HEK293 (cell line): ENCODE measurements around the gene SRSF9.

Experiments
- HOXD13 ChIP-seq: sonication (generic); formaldehyde crosslinking; IDR thresholded peaks from 2 replicates; pipeline ENCODE4 v1.8.0; 2022; ENCODE audit warnings: missing genetic modification reagents, borderline replicate concordance
- KLF1 ChIP-seq: fragments of 450-650 bp; formaldehyde crosslinking; IDR thresholded peaks from 2 replicates; pipeline ENCODE4 v1.5.1; 2016; ENCODE audit warnings: missing biosample characterization, missing genetic modification characterization
- PRDM10 ChIP-seq: fragments of 450-650 bp; formaldehyde crosslinking; IDR thresholded peaks from 2 replicates; pipeline ENCODE4 v1.5.1; 2016; ENCODE audit warnings: missing biosample characterization, missing genetic modification characterization
- REST ChIP-seq: fragments of 450-650 bp; formaldehyde crosslinking; IDR thresholded peaks from 2 replicates; pipeline ENCODE4 v1.5.1; 2016; ENCODE audit warnings: missing biosample characterization, missing genetic modification characterization
- ZFP3 ChIP-seq: fragments of 450-650 bp; formaldehyde crosslinking; IDR thresholded peaks from 2 replicates; pipeline ENCODE4 v1.5.1; 2016; ENCODE audit warnings: low read depth, missing biosample characterization, missing genetic modification characterization
- ZFP37 ChIP-seq: fragments of 450-650 bp; formaldehyde crosslinking; IDR thresholded peaks from 2 replicates; pipeline ENCODE4 v1.5.1; 2016; ENCODE audit warnings: missing biosample characterization, missing genetic modification characterization
- ZIC2 ChIP-seq: fragments of 450-650 bp; formaldehyde crosslinking; IDR thresholded peaks from 2 replicates; pipeline ENCODE4 v1.5.1; 2016; ENCODE audit warnings: missing biosample characterization, missing genetic modification characterization
- ZNF184 ChIP-seq: fragments of 450-650 bp; IDR thresholded peaks from 2 replicates; pipeline ENCODE4 v1.5.1; 2018; ENCODE audit warnings: missing biosample characterization, mild to moderate bottlenecking, missing genetic modification characterization
- ZNF2 ChIP-seq: fragments of 450-650 bp; formaldehyde crosslinking; IDR thresholded peaks from 2 replicates; pipeline ENCODE4 v1.5.1; 2016; ENCODE audit warnings: missing biosample characterization, missing genetic modification characterization
- ZNF202 ChIP-seq: fragments of 450-650 bp; formaldehyde crosslinking; IDR thresholded peaks from 2 replicates; pipeline ENCODE4 v1.5.1; 2016; ENCODE audit warnings: missing biosample characterization, missing genetic modification characterization, borderline replicate concordance
- ZNF23 ChIP-seq: fragments of 450-650 bp; formaldehyde crosslinking; IDR thresholded peaks from 2 replicates; pipeline ENCODE4 v1.5.1; 2016; ENCODE audit warnings: missing biosample characterization, missing genetic modification characterization, borderline replicate concordance
- ZNF37A ChIP-seq: fragments of 450-650 bp; IDR thresholded peaks from 2 replicates; pipeline ENCODE4 v1.5.1; 2018; ENCODE audit warnings: missing biosample characterization, missing genetic modification characterization
- ZNF394 ChIP-seq: fragments of 450-650 bp; formaldehyde crosslinking; IDR thresholded peaks from 2 replicates; pipeline ENCODE4 v1.5.1; 2016; ENCODE audit warnings: missing biosample characterization, missing genetic modification characterization, mild to moderate bottlenecking, moderate library complexity, borderline replicate concordance
- ZNF510 ChIP-seq: fragments of 450-650 bp; formaldehyde crosslinking; IDR thresholded peaks from 2 replicates; pipeline ENCODE4 v1.5.1; 2018; ENCODE audit warnings: mild to moderate bottlenecking, missing genetic modification characterization, missing biosample characterization; ENCODE audit not compliant: insufficient replicate concordance
- ZNF530 ChIP-seq: fragments of 450-650 bp; formaldehyde crosslinking; IDR thresholded peaks from 2 replicates; pipeline ENCODE4 v1.5.1; 2016; ENCODE audit warnings: low read depth, missing biosample characterization, missing genetic modification characterization
- ZNF830 ChIP-seq: fragments of 450-650 bp; IDR thresholded peaks from 2 replicates; pipeline ENCODE4 v1.5.0; 2018; ENCODE audit warnings: missing biosample characterization, missing genetic modification characterization, low read depth, mild to moderate bottlenecking, moderate library complexity
- TF ChIP-seq, protein P1 (sequence below): fragments of 450-650 bp; formaldehyde crosslinking; IDR thresholded peaks from 2 replicates; pipeline ENCODE4 v1.5.1; 2017; ENCODE audit warnings: missing biosample characterization, missing genetic modification characterization
- TF ChIP-seq, protein P2 (sequence below): fragments of 450-650 bp; formaldehyde crosslinking; IDR thresholded peaks from 2 replicates; pipeline ENCODE4 v1.5.1; 2016; ENCODE audit warnings: missing biosample characterization, missing genetic modification characterization
- TF ChIP-seq, protein P3 (sequence below): fragments of 450-650 bp; formaldehyde crosslinking; conservative IDR thresholded peaks from 2 replicates; pipeline ENCODE4 v1.5.1; 2016; ENCODE audit warnings: low read depth, missing biosample characterization, missing genetic modification characterization
- TF ChIP-seq, protein P4 (sequence below): fragments of 450-650 bp; formaldehyde crosslinking; IDR thresholded peaks from 2 replicates; pipeline ENCODE4 v1.5.1; 2016; ENCODE audit warnings: missing biosample characterization, missing genetic modification characterization
- TF ChIP-seq, protein P5 (sequence below): fragments of 450-650 bp; formaldehyde crosslinking; IDR thresholded peaks from 2 replicates; pipeline ENCODE4; 2016; ENCODE audit warnings: missing biosample characterization, missing genetic modification characterization

Gene SRSF9

GRCh38 chr12:120474616-120474960, 5.0 kb upstream of the SRSF9 start (continued):
- TF ChIP-seq REST (tag by site-specific recombination) (no peak), ZNF394 (no peak), HOXD13 (CRISPR knock-in tag) (no peak), PRDM10 (tag by site-specific recombination) (peak; percentile 80), ZNF510 (no peak), ZNF23 (tag by site-specific recombination) (no peak), ZNF2 (tag by site-specific recombination) (no peak), ZNF184 (tag by site-specific recombination) (no peak), ZNF202 (tag by site-specific recombination) (no peak), ZNF530 (no peak), ZIC2 (peak; percentile 31; the same call in 1 of the 2 replicates), ZNF830 (tag by site-specific recombination) (no peak), ZNF37A (tag by site-specific recombination) (no peak), KLF1 (tag by site-specific recombination) (no peak), ZFP37 (tag by site-specific recombination) (no peak), ZFP3 (tag by site-specific recombination) (no peak)
- TF ChIP-seq, protein P1, sequence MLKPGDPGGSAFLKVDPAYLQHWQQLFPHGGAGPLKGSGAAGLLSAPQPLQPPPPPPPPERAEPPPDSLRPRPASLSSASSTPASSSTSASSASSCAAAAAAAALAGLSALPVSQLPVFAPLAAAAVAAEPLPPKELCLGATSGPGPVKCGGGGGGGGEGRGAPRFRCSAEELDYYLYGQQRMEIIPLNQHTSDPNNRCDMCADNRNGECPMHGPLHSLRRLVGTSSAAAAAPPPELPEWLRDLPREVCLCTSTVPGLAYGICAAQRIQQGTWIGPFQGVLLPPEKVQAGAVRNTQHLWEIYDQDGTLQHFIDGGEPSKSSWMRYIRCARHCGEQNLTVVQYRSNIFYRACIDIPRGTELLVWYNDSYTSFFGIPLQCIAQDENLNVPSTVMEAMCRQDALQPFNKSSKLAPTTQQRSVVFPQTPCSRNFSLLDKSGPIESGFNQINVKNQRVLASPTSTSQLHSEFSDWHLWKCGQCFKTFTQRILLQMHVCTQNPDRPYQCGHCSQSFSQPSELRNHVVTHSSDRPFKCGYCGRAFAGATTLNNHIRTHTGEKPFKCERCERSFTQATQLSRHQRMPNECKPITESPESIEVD (tag by site-specific recombination), result no peak
- TF ChIP-seq, protein P2, sequence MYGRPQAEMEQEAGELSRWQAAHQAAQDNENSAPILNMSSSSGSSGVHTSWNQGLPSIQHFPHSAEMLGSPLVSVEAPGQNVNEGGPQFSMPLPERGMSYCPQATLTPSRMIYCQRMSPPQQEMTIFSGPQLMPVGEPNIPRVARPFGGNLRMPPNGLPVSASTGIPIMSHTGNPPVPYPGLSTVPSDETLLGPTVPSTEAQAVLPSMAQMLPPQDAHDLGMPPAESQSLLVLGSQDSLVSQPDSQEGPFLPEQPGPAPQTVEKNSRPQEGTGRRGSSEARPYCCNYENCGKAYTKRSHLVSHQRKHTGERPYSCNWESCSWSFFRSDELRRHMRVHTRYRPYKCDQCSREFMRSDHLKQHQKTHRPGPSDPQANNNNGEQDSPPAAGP (tag by site-specific recombination), result no peak
- TF ChIP-seq, protein P3, sequence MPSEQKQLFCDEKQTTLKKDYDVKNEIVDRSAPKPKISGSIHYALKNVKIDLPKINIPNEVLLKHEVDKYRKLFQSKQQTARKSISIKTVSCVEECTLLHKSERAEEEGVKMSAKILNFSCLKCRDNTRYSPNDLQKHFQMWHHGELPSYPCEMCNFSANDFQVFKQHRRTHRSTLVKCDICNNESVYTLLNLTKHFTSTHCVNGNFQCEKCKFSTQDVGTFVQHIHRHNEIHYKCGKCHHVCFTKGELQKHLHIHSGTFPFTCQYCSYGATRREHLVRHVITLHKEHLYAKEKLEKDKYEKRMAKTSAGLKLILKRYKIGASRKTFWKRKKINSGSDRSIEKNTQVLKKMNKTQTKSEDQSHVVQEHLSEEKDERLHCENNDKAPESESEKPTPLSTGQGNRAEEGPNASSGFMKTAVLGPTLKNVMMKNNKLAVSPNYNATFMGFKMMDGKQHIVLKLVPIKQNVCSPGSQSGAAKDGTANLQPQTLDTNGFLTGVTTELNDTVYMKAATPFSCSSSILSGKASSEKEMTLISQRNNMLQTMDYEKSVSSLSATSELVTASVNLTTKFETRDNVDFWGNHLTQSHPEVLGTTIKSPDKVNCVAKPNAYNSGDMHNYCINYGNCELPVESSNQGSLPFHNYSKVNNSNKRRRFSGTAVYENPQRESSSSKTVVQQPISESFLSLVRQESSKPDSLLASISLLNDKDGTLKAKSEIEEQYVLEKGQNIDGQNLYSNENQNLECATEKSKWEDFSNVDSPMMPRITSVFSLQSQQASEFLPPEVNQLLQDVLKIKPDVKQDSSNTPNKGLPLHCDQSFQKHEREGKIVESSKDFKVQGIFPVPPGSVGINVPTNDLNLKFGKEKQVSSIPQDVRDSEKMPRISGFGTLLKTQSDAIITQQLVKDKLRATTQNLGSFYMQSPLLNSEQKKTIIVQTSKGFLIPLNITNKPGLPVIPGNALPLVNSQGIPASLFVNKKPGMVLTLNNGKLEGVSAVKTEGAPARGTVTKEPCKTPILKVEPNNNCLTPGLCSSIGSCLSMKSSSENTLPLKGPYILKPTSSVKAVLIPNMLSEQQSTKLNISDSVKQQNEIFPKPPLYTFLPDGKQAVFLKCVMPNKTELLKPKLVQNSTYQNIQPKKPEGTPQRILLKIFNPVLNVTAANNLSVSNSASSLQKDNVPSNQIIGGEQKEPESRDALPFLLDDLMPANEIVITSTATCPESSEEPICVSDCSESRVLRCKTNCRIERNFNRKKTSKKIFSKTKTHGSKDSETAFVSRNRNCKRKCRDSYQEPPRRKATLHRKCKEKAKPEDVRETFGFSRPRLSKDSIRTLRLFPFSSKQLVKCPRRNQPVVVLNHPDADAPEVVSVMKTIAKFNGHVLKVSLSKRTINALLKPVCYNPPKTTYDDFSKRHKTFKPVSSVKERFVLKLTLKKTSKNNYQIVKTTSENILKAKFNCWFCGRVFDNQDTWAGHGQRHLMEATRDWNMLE (tag by site-specific recombination), result no peak
- TF ChIP-seq, protein P4, sequence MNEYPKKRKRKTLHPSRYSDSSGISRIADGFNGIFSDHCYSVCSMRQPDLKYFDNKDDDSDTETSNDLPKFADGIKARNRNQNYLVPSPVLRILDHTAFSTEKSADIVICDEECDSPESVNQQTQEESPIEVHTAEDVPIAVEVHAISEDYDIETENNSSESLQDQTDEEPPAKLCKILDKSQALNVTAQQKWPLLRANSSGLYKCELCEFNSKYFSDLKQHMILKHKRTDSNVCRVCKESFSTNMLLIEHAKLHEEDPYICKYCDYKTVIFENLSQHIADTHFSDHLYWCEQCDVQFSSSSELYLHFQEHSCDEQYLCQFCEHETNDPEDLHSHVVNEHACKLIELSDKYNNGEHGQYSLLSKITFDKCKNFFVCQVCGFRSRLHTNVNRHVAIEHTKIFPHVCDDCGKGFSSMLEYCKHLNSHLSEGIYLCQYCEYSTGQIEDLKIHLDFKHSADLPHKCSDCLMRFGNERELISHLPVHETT (tag by site-specific recombination), result no peak
- TF ChIP-seq, protein P5, sequence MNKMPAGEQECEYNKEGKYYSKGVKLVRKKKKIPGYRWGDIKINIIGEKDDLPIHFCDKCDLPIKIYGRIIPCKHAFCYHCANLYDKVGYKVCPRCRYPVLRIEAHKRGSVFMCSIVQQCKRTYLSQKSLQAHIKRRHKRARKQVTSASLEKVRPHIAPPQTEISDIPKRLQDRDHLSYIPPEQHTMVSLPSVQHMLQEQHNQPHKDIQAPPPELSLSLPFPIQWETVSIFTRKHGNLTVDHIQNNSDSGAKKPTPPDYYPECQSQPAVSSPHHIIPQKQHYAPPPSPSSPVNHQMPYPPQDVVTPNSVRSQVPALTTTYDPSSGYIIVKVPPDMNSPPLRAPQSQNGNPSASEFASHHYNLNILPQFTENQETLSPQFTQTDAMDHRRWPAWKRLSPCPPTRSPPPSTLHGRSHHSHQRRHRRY (tag by site-specific recombination), result no peak
